SK-N-SH treated with all-trans-retinoic acid at 6 μM for 48 hours (cell line): ENCODE data around the gene CBL.
A peak's percentile ranks its signal among the peaks of the same experiment; 100 is the strongest.

Source experiments
- ATAC-seq: fragments of 200-7000 bp; cut with Tn5 transposase; 3 replicates; pipeline ENCODE4 v1.9.1; 2020; ENCODE audit warnings: mild to moderate bottlenecking, moderate library complexity
- ARNTL ChIP-seq: fragments of 450-650 bp; formaldehyde crosslinking; IDR thresholded peaks from 2 replicates; pipeline ENCODE4 v1.5.0; 2020; ENCODE audit warnings: low read depth, mild to moderate bottlenecking, moderate library complexity, borderline replicate concordance
- BACH2 ChIP-seq: fragments of 250-450 bp; sonication (Bioruptor Pico); IDR thresholded peaks from 2 replicates; pipeline ENCODE4 v1.9.0; 2021; ENCODE audit warnings: mild to moderate bottlenecking, borderline replicate concordance
- CREB5 ChIP-seq: fragments of 250-450 bp; sonication (Bioruptor Pico); IDR thresholded peaks from 2 replicates; pipeline ENCODE4 v1.5.1; 2020; ENCODE audit warnings: low read depth, mild to moderate bottlenecking, moderate library complexity
- CSDC2 ChIP-seq: fragments of 250-450 bp; sonication (Bioruptor Pico); IDR thresholded peaks from 2 replicates; pipeline ENCODE4 v1.5.0; 2020; ENCODE audit warnings: mild to moderate bottlenecking, moderate library complexity
- ESRRG ChIP-seq: fragments of 250-450 bp; sonication (Bioruptor Pico); IDR thresholded peaks from 2 replicates; pipeline ENCODE4 v1.6.1; 2021; ENCODE audit warnings: mild to moderate bottlenecking
- GLIS3 ChIP-seq: fragments of 250-450 bp; sonication (Bioruptor Pico); IDR thresholded peaks from 2 replicates; pipeline ENCODE4 v1.5.0; 2020; ENCODE audit warnings: mild to moderate bottlenecking, moderate library complexity
- OSR1 ChIP-seq: fragments of 250-450 bp; sonication (Bioruptor Pico); IDR thresholded peaks from 2 replicates; pipeline ENCODE4 v1.8.0; 2022; ENCODE audit warnings: moderate library complexity, mild to moderate bottlenecking, inconsistent platforms
- POU6F1 ChIP-seq: fragments of 250-450 bp; sonication (Bioruptor Pico); IDR thresholded peaks from 2 replicates; pipeline ENCODE4 v1.8.0; 2021; ENCODE audit warnings: low read depth, mild to moderate bottlenecking, moderate library complexity, borderline replicate concordance
- PPARA ChIP-seq: fragments of 250-450 bp; sonication (Bioruptor Pico); IDR thresholded peaks from 2 replicates; pipeline ENCODE4 v1.5.0; 2020; ENCODE audit warnings: mild to moderate bottlenecking, borderline replicate concordance
- RARB ChIP-seq: fragments of 250-450 bp; sonication (Bioruptor Pico); IDR thresholded peaks from 2 replicates; pipeline ENCODE4 v1.8.0; 2021; ENCODE audit warnings: mild to moderate bottlenecking, moderate library complexity
- SNAI2 ChIP-seq: fragments of 250-450 bp; sonication (Bioruptor Pico); IDR thresholded peaks from 2 replicates; pipeline ENCODE4 v1.5.0; 2020; ENCODE audit warnings: mild to moderate bottlenecking, moderate library complexity
- TCF4 ChIP-seq: fragments of 250-450 bp; sonication (Bioruptor Pico); IDR thresholded peaks from 2 replicates; pipeline ENCODE4 v1.8.0; 2021; ENCODE audit warnings: mild to moderate bottlenecking, moderate library complexity, borderline replicate concordance
- TOX ChIP-seq: fragments of 250-450 bp; sonication (Bioruptor Pico); IDR thresholded peaks from 2 replicates; pipeline ENCODE4 v1.8.0; 2021; ENCODE audit warnings: mild to moderate bottlenecking, moderate library complexity, borderline replicate concordance
- TSHZ2 ChIP-seq: fragments of 250-450 bp; sonication (Bioruptor Pico); IDR thresholded peaks from 2 replicates; pipeline ENCODE4 v1.5.0; 2020; ENCODE audit warnings: mild to moderate bottlenecking, moderate library complexity
- ZC3H10 ChIP-seq: fragments of 250-450 bp; sonication (Bioruptor Pico); IDR thresholded peaks from 2 replicates; pipeline ENCODE4 v1.5.1; 2021; ENCODE audit warnings: mild to moderate bottlenecking, moderate library complexity
- ZFP3 ChIP-seq: fragments of 250-450 bp; sonication (Bioruptor Pico); IDR thresholded peaks from 2 replicates; pipeline ENCODE4 v1.5.0; 2020; ENCODE audit warnings: mild to moderate bottlenecking, moderate library complexity
- ZFP30 ChIP-seq: fragments of 450-650 bp; formaldehyde crosslinking; IDR thresholded peaks from 2 replicates; pipeline ENCODE4 v1.5.0; 2022; ENCODE audit warnings: mild to moderate bottlenecking, moderate library complexity
- ZNF565 ChIP-seq: fragments of 450-650 bp; formaldehyde crosslinking; conservative IDR thresholded peaks from 2 replicates; pipeline ENCODE4 v1.5.0; 2020; ENCODE audit warnings: low read depth, mild to moderate bottlenecking, moderate library complexity
- ZNF70 ChIP-seq: fragments of 450-650 bp; formaldehyde crosslinking; IDR thresholded peaks from 2 replicates; pipeline ENCODE4 v1.5.0; 2020; ENCODE audit warnings: mild to moderate bottlenecking, moderate library complexity
- ZNF8 ChIP-seq: fragments of 450-650 bp; formaldehyde crosslinking; IDR thresholded peaks from 2 replicates; pipeline ENCODE4 v1.5.0; 2020; ENCODE audit warnings: mild to moderate bottlenecking, moderate library complexity

CBL gene

GRCh38 chr11:119322360-119322739, 116.2 kb downstream of the CBL start:
- ATAC-seq = 0 out of 3 replicates have a peak, but pooled peaks have one; percentile 14
- TF ChIP-seq ZFP3 (CRISPR knock-in tag) (no peak), POU6F1 (CRISPR knock-in tag) (no peak), ZNF8 (CRISPR knock-in tag) (no peak), ZNF565 (CRISPR knock-in tag) (no peak), OSR1 (no peak), PPARA (CRISPR knock-in tag) (no peak), SNAI2 (CRISPR knock-in tag) (no peak)
- TF ChIP-seq, all 23 proteins: peak for 0

- TF ChIP-seq CSDC2 (CRISPR knock-in tag) (no peak), TOX (CRISPR knock-in tag) (no peak), RARB (CRISPR knock-in tag) (no peak), PPARA (CRISPR knock-in tag) (no peak), BACH2 (CRISPR knock-in tag) (no peak), ZNF565 (CRISPR knock-in tag) (no peak), GLIS3 (no peak)
- no peak for ATAC-seq
These were observed 116.9 kb downstream of the CBL start for GRCh38 chr11:119322921-119323531.

GRCh38 chr11:119323532-119324033, 117.4 kb downstream of the CBL start:
- TF ChIP-seq SNAI2 (CRISPR knock-in tag) (no peak), TSHZ2 (CRISPR knock-in tag) (no peak), CREB5 (peak; percentile 30; the same call in 1 of the 2 replicates), ESRRG (peak; percentile 60; the same call in 1 of the 2 replicates), ARNTL (no peak), RARB (CRISPR knock-in tag) (peak; percentile 52; the same call in 1 of the 2 replicates), TCF4 (peak; percentile 37; the same call in 1 of the 2 replicates)
- peak; percentile 79 for ATAC-seq

GRCh38 chr11:119324189-119324588, 118.0 kb downstream of the CBL start:
- peak; percentile 10 for ATAC-seq
- TF ChIP-seq ZNF565 (CRISPR knock-in tag) (no peak), TCF4 (no peak), OSR1 (no peak), ZC3H10 (CRISPR knock-in tag) (no peak), ESRRG (no peak), SNAI2 (CRISPR knock-in tag) (no peak), RARB (CRISPR knock-in tag) (no peak), ZFP30 (CRISPR knock-in tag) (no peak), ZFP3 (CRISPR knock-in tag) (no peak), ARNTL (no peak), TOX (CRISPR knock-in tag) (no peak), ZNF70 (CRISPR knock-in tag) (no peak), CREB5 (no peak)
